Measurements from ENCODE around the gene TRIM38. TPM values are rescaled to one million over a fixed set of nuclear protein-coding genes. Genes with fewer than 3 reads are reported as not detected.

Gene TRIM38
- total RNA-seq, 1 experiment from 2014 or later, result 4.4 TPM

- BruUV-seq (replicated peaks), result no TSS peak
- Histone ChIP-seq H3K4me3 (ENCODE audit: low read depth in 2 of 2, low read length in 2 of 2) (no peak overlapping the region), H3K27ac (ENCODE audit: low read length) (no peak overlapping the region), H3K27me3 (ENCODE audit: control insufficient read depth, insufficient read depth, low read length) (no peaks in the 10 kb centered on the region), H3K36me3 (ENCODE audit: control insufficient read depth, insufficient read depth, low read length) (no peaks in the 10 kb centered on the region), H3K9me3 (ENCODE audit: control insufficient read depth, insufficient read depth, low read depth, low read length) (no peaks in the 10 kb centered on the region), H3K4me1 (ENCODE audit: control insufficient read depth, insufficient read depth, low read length) (peaks cover 7% of the 10 kb centered on the region; the same call in 1 of the 2 replicates)
- intact Hi-C loops (cut with micrococcal nuclease; ENCODE audit: unreplicated experiment), result no loop called here
- ATAC-seq, result no peak
- no peak for DNase-seq (ENCODE audit: low read depth, low spot score)
- POLR2A ChIA-PET, result no interaction called here
- in situ Hi-C loops (cut with HindIII; ENCODE audit: low pct_unique_long_range_greater_than_20kb, low sequenced_read_pairs), result no loop called here
- CTCF ChIA-PET, result no interaction called here
- no peak for TF ChIP-seq TCF7L2 (IDR thresholded peaks at IDR 0.05; ENCODE audit: low read depth, low read length)
- no peak for TF ChIP-seq SIN3A (IDR thresholded peaks at IDR 0.05; ENCODE audit: borderline replicate concordance, insufficient read depth, low read depth, low read length)
- no peak for TF ChIP-seq CTCF (IDR thresholded peaks at IDR 0.05)
- no peak for TF ChIP-seq POLR2AphosphoS5 (IDR thresholded peaks at IDR 0.05; ENCODE audit: low read depth, low read length)
- no peak for TF ChIP-seq REST (IDR thresholded peaks at IDR 0.05; ENCODE audit: insufficient read depth in 1 of 2, low read depth in 2 of 2, low read length in 1 of 2)
Observed at GRCh38 chr6:25975923-25976560, 13.4 kb downstream of the TRIM38 start.

GRCh38 chr6:25980935-25981334 is 18.3 kb downstream of the TRIM38 start:
- Histone ChIP-seq H3K27ac (ENCODE audit: low read length) (no peak overlapping the region), H3K9me3 (ENCODE audit: control insufficient read depth, insufficient read depth, low read depth, low read length) (no peaks in the 10 kb centered on the region), H3K4me3 (ENCODE audit: low read depth in 2 of 2, low read length in 2 of 2) (no peak overlapping the region), H3K36me3 (ENCODE audit: control insufficient read depth, insufficient read depth, low read length) (no peaks in the 10 kb centered on the region), H3K27me3 (ENCODE audit: control insufficient read depth, insufficient read depth, low read length) (no peaks in the 10 kb centered on the region), H3K4me1 (ENCODE audit: control insufficient read depth, insufficient read depth, low read length) (no peaks in the 10 kb centered on the region)
- ATAC-seq (no peak), DNase-seq (ENCODE audit: low read depth, low spot score) (no peak)
- intact Hi-C loops (cut with micrococcal nuclease; ENCODE audit: unreplicated experiment), result no loop called here
- POLR2A ChIA-PET, result no interaction called here
- BruUV-seq (replicated peaks), result no TSS peak
- CTCF ChIA-PET, result no interaction called here
- TF ChIP-seq TCF7L2 (IDR thresholded peaks at IDR 0.05; ENCODE audit: low read depth, low read length) (no peak), REST (IDR thresholded peaks at IDR 0.05; ENCODE audit: insufficient read depth in 1 of 2, low read depth in 2 of 2, low read length in 1 of 2) (no peak), CTCF (IDR thresholded peaks at IDR 0.05) (no peak), SIN3A (IDR thresholded peaks at IDR 0.05; ENCODE audit: borderline replicate concordance, insufficient read depth, low read depth, low read length) (no peak), POLR2AphosphoS5 (IDR thresholded peaks at IDR 0.05; ENCODE audit: low read depth, low read length) (no peak)
- in situ Hi-C loops (cut with HindIII; ENCODE audit: low pct_unique_long_range_greater_than_20kb, low sequenced_read_pairs), result no loop called here

Data from Panc1 (cell line).